ENCODE measurements around the gene TGIF2.
A peak's percentile ranks its signal among the peaks of the same experiment; 100 is the strongest.
"Not testable (repeated sequence)": the region's sequence is repeated elsewhere in the genome, so short reads cannot be mapped to it uniquely, and the experiment has no call there.

TGIF2 gene

GRCh38 chr20:36547186-36548005 lies 26.0 kb upstream of the TGIF2 start:
- DNase-seq (ENCODE audit: low spot score) = no peak

- no peak for DNase-seq (ENCODE audit: low spot score)
These were observed 25.4 kb upstream of the TGIF2 start for GRCh38 chr20:36548006-36548315.

- no peak for DNase-seq (ENCODE audit: low spot score)
These were observed 24.4 kb upstream of the TGIF2 start for GRCh38 chr20:36548704-36549627.

- DNase-seq (ENCODE audit: low spot score) = no peak
These were observed 23.8 kb upstream of the TGIF2 start for GRCh38 chr20:36549628-36549941.

- no peak for DNase-seq (ENCODE audit: low spot score)
These were observed 23.2 kb upstream of the TGIF2 start for GRCh38 chr20:36549942-36550789.

- DNase-seq (ENCODE audit: low spot score) = no peak
These were observed 22.6 kb upstream of the TGIF2 start for GRCh38 chr20:36550790-36551299.

- DNase-seq (ENCODE audit: low spot score) = no peak
These were observed 18.1 kb upstream of the TGIF2 start for GRCh38 chr20:36555248-36555647.

- no peak for DNase-seq (ENCODE audit: low spot score)
These were observed 10.7 kb upstream of the TGIF2 start for GRCh38 chr20:36562724-36563123.

GRCh38 chr20:36563374-36563773 lies 10.0 kb upstream of the TGIF2 start:
- no peak for DNase-seq (ENCODE audit: low spot score)

GRCh38 chr20:36564078-36564725 lies 9.2 kb upstream of the TGIF2 start:
- not testable (repeated sequence) for DNase-seq (ENCODE audit: low spot score)

GRCh38 chr20:36564726-36565121 lies 8.7 kb upstream of the TGIF2 start:
- not testable (repeated sequence) for DNase-seq (ENCODE audit: low spot score)

- DNase-seq (ENCODE audit: low spot score) = no peak
These were observed 7.9 kb upstream of the TGIF2 start for GRCh38 chr20:36565520-36565919.

- no peak for DNase-seq (ENCODE audit: low spot score)
These were observed 3.5 kb upstream of the TGIF2 start for GRCh38 chr20:36569847-36570429.

- no peak for DNase-seq (ENCODE audit: low spot score)
These were observed 1.6 kb upstream of the TGIF2 start for GRCh38 chr20:36571564-36572504.

GRCh38 chr20:36572701-36573102 lies 695 bp upstream of the TGIF2 start:
- DNase-seq (ENCODE audit: low spot score) = peak; percentile 49

- peak; percentile 81 for DNase-seq (ENCODE audit: low spot score)
These were observed 485 bp downstream of the TGIF2 start for GRCh38 chr20:36573798-36574365.

- peak; percentile 59 for DNase-seq (ENCODE audit: low spot score)
These were observed 1.2 kb downstream of the TGIF2 start for GRCh38 chr20:36574366-36575135.

GRCh38 chr20:36576081-36576445 lies 2.7 kb downstream of the TGIF2 start:
- no peak for DNase-seq (ENCODE audit: low spot score)
